Anterior cingulate cortex (tissue), 58 donors: ENCODE measurements around the gene CGN.

Source experiments
- DNase-seq, 58 donors: peaks; one replicate each; lab custom pipeline; 2025; lab: John Stamatoyannopoulos, UW

The CGN gene

GRCh38 chr1:151501474-151501873, 9.7 kb upstream of the CGN start:
- no peak for DNase-seq

DNA sequence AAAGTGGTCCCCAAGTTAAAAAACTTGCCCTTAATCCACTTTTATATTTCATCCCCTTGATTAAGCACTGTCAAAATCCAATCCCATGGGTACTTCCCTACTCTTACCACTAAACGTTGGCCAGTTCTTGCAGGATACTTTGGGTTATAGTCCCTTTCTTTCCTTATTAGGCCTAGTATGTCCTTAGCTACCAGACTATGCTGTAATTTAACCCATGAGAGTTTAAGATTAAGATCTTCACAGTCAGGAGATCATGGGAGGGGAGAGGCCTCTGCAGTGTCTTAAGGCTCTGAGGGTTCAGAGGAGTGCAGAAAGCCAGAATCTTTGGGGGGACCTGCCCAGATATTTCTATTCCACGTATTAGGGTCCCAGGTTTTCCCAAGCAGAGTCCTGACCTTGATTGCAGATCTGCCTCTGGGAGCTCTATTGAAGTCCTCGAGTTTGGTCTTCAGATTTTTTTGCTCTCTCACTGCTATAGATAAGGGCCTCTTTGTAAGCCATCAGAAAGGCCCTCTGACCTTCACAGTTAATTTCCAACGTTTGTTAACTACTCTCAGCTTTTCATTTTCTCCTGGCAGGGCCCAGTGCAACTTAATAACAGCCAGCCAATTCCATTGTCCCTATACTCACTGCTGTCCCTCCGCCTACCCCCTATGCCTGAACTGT, 9.0 kb upstream of the CGN start:
- no peak for DNase-seq

- no peak for DNase-seq
Observed at GRCh38 chr1:151502859-151503780, 8.1 kb upstream of the CGN start.

DNA sequence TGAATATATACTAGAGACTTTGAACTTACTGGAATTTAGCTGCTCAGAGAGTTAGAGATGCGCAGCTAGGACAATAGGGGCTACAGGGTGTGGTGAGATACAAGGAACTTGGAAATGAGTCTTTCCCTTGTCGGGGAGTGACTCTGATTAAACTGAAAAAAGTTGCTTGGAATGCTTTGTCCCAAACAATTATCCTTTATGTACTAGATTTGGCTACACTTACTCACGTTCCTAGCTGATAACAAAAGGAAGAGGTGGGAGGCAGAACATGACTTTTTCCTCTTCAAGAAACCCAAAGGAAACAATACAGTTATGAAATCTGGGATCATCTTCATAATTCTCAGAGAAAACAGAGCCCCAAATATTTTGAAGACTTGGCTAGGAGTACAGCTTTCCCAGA, 6.9 kb upstream of the CGN start:
- DNase-seq = no peak

- no peak for DNase-seq
Observed at GRCh38 chr1:151504759-151505158, 6.4 kb upstream of the CGN start.

- DNase-seq = no peak
Observed at GRCh38 chr1:151508833-151509232, 2.4 kb upstream of the CGN start.

DNA sequence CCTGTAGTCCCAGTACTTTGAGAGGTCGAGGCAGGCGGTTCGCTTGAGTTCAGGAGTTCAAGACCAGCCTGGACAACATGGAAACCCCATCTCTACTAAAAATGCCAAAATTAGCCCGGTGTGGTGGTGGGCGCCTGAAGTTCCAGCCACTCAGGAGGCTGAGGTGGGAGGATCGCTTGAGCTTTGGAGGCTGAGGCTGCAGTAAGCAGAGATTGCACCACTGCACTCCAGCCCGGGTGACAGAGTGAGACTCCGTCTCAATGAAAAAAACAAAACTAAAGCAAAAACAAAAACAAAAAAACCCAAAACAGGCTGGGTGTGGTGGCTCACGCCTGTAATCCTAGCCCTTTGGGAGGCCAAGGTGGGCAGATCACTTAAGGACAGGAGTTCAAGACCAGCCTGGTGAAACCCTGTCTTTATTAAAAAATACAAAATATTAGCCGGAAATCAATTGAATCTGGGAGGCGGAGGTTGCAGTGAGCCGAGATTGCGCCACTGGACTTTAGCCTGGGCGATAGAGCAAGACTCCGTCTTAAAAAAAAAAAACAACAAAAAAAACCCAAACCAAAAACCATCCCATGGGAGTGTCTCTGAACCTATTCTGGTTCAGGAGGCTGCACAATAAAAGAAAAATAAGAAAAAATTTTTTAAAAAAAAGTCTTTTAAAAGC, 1.7 kb upstream of the CGN start:
- no peak for DNase-seq

DNA sequence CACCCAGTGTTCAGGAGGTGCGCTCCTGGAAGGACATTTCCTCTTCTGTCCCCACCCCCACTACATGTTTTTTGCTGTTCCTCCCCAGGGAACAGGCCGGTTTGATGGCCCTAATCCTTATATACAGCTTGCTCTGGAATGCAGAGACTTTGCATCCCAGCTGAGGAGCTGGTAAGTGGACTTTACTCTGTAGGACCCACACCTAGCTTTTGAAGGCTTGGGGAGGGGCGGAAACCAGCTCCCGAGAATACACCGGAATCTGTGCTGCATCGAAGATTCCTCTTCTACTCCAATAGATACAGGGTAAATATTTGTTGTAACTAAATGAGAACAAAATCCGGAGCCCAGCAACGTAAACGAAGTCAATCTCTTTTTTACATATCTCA, 1.2 kb upstream of the CGN start:
- DNase-seq = no peak

GRCh38 chr1:151510614-151510956, 602 bp upstream of the CGN start:
- DNase-seq = no peak

DNA sequence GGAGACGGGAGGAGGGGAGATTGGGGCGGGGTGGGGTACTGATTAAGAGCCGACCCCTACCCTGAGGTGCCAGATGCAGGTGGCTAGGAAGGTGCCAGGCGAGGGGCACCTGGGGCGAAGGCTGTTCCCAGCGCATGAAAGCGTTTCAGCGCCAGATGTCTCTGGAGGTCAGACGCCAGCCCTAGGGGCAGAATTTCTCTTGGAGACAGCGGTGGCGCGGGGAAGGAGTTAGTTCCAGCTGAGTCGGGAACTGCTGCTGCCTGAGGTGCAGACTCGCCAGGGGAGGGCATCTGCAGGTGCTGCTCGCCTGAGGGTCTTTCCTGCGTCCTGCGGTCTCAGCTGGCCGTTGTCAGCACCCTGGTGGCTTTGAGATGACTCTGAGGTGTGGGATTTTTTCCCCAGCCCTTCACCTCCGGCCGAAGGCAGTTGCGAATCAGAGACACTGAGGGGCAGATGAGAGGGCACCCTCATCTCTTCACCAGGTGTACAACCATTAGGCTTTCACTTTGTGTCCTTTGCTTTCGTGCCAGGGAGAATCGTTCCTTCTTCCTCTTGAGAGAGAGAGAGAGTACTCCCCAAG, 539 bp downstream of the CGN start:
- peak in 25 of 58 donors; percentile 26 to 64 (median 47) for DNase-seq

DNA sequence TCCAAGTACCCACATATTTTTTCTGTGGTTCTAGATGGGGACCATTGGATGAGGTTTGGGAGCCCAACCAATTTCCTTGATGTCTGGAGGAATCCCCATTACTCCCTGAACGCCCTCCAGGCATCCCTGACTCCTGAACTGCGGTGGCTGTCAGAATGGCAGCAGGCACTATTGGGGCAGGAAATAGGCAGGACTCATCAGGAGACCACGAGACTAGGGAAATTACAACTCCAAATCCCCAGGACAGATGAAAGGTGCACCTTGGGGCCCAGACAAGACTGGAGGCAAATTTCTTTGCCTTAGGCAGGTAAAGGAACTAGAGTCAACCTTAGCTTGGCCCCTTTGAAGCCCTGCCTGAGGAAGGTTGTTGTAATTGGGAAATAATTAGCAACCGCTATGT, 1.1 kb downstream of the CGN start:
- no peak for DNase-seq

DNA sequence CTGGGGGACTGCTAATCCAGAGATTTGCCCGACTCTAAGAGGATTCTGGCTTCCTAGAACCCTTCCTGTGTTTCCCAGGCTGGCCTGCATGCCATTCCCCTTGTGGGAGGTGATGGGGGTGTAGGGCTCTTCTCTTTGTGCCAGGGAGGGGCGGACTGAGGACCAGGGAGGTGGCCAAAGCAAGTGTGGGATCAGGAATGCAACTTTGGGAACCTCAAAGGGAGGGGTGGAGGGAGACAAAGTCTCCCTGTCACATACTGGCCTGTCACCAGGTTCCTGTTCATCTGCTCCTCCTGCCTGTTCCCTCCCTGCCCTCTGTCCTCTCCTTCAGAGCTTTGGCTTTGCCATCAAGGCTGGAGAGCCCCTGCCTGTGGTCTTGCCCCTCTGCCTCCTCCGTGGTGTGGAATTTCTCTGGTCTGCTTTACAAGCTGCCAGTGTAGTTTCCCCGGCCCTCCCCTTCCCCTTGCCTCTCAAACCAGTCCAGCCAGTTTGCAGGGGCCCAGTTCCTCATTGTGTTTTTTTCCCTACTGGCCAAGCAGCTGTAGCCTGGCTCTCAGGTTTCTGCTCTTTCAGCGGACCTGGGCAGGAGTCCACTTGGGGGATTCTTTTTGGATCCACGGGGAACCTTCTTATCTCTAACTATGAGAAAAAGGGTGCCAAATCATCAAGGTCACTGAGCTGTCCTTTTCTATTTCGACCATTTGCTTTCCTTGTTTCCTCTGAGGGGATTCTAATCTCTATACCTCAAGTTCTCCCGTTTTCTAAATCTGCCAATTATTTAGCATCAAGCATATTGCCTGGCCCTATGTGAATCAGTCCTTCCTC, 1.8 kb downstream of the CGN start:
- peak in 1 of 58 donors; percentile 7 for DNase-seq

- no peak for DNase-seq
Observed at GRCh38 chr1:151513626-151514121, 2.5 kb downstream of the CGN start.

DNA sequence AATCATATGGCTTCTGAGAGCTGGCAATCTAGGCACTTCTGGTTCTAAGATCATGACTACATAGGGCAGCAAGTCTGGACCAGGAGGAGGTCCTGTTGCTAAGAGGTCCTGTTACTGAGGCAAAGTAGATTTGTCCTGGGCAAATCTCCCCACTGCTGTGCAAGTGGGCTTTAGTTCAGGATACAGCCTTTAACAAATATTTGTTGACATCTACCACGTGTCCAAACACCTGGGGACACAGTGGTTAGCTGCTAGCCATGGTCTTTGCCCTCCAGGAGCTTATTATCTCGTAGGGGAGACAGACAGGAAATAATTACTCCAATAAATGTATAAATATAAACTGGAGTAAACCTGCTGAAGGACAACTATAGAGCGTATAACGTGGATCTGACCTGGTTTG, 3.2 kb downstream of the CGN start:
- DNase-seq = no peak

DNA sequence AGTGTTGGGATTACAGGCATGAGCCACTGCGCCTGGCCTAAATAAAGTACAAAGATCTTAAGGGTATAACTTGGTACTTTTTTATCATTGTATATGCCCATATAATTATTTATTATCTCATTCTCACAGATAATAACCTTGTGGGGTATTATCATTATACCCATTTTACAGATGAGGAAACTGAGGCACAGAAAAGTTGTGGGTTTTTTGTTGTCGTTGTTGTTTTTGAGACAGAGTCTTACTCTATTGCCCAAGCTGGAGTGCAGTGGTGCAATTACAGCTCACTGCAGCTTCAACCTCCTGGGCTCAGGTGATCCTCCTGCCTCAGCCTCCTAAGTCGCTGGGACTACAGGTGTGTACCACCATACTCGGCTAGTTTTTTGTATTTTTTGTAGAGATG, 4.1 kb downstream of the CGN start:
- DNase-seq = no peak

GRCh38 chr1:151516031-151516511, 4.9 kb downstream of the CGN start:
- DNase-seq = no peak

DNA sequence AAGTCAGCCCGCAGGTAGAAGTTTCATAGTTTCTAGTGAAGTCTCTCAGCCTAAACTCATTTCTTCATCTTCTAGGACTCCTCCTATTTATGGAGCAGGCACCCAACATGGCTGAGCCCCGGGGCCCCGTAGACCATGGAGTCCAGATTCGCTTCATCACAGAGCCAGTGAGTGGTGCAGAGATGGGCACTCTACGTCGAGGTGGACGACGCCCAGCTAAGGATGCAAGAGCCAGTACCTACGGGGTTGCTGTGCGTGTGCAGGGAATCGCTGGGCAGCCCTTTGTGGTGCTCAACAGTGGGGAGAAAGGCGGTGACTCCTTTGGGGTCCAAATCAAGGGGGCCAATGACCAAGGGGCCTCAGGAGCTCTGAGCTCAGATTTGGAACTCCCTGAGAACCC, 7.2 kb downstream of the CGN start:
- DNase-seq = no peak

- DNase-seq = no peak
Observed at GRCh38 chr1:151518936-151519335, 7.7 kb downstream of the CGN start.

DNA sequence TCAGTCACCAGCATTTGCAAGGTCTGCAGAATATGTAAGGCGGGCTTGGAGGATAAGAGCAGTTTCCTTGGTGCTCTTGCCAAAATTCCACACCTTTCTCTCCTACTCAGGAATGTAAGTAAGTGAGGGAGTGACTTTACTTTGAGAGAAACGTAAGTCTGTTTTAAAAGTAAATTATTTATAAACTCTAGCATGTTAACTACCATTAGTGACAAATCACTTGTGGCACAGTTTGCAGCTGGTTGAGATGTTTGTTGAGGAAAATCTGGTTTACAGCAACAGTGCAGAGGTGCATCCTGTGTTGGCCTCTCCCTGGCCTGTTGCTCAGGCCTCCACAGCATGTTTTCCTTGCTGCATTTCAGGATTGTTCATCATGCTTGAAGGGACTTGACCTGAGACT, 8.5 kb downstream of the CGN start:
- DNase-seq = no peak

DNA sequence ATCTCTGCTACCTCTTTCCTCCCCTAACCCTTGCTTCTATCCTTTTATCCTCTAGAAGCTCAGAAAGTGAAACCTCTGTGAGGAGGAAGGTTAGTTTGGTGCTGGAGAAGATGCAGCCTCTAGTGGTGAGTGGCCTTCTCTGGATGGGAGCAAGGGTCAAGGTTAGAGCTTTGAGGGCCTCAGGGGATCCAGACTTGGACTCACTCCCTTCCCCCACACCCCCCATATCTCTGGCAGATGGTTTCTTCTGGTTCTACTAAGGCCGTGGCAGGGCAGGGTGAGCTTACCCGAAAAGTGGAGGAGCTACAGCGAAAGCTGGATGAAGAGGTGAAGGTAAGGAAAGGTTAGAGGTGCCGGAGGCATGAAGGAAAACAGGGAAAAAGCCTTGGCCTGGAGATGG, 9.2 kb downstream of the CGN start:
- no peak for DNase-seq
